K562 (cell line): Measurements from ENCODE around the gene KXD1. TPM values are rescaled to one million over a fixed set of nuclear protein-coding genes. Genes with fewer than 3 reads are reported as not detected.

Experiments used
- AFF4 ChIP-seq: sonication (generic); formaldehyde crosslinking; IDR thresholded peaks from 2 replicates; pipeline ENCODE4 v1.8.0; 2023; ENCODE audit warnings: mild to moderate bottlenecking, missing genetic modification reagents
- E2F1 ChIP-seq: sonication (generic); formaldehyde crosslinking; IDR thresholded peaks from 2 replicates; pipeline ENCODE4 v1.8.1; 2023; ENCODE audit warnings: mild to moderate bottlenecking, missing genetic modification reagents, moderate library complexity
- GATA2 ChIP-seq: sonication (generic); formaldehyde crosslinking; IDR thresholded peaks from 2 replicates; pipeline ENCODE4 v1.4.0; 2020; ENCODE audit warnings: mild to moderate bottlenecking, missing genetic modification reagents
- JUN ChIP-seq, 2 experiments: sonication (generic) in 1 of 2; formaldehyde crosslinking in 1 of 2; IDR thresholded peaks; 2 replicates each; pipeline versions ENCODE4 v1.6.1 to v1.8.0; 2012 to 2022; ENCODE audit warnings: borderline replicate concordance in 2 of 2, mild to moderate bottlenecking in 2 of 2, improper control_type of control experiment in 1 of 2, low read depth in 1 of 2, low read length in 1 of 2, missing genetic modification reagents in 1 of 2
- NKRF ChIP-seq: fragments of 450-650 bp; IDR thresholded peaks from 2 replicates; pipeline ENCODE4 v1.6.1; 2016; ENCODE audit warnings: borderline replicate concordance
- RERE ChIP-seq: sonication (generic); formaldehyde crosslinking; IDR thresholded peaks from 2 replicates; pipeline ENCODE4 v1.8.0; 2023; ENCODE audit warnings: missing genetic modification reagents, mild to moderate bottlenecking, borderline replicate concordance
- SMAD1 ChIP-seq: fragments of 150-350 bp; IDR thresholded peaks from 2 replicates; pipeline ENCODE4 v1.6.1; 2014; ENCODE audit warnings: low read length, low read depth; ENCODE audit not compliant: partially characterized antibody
- SMARCA5 ChIP-seq: fragments of 450-650 bp; IDR thresholded peaks from 2 replicates; pipeline ENCODE4 v1.6.1; 2016
- UBTF ChIP-seq, 2 experiments: IDR thresholded peaks; 2 replicates each; pipeline ENCODE4 v1.6.1; 2012; ENCODE audit warnings: improper control_type of control experiment in 2 of 2, low read depth in 2 of 2, low read length in 2 of 2, borderline replicate concordance in 1 of 2
- polyA plus RNA-seq, 8 experiments: library from polyadenylated mRNA; depleted of rRNA in 4 of 8; stranded (reverse) in 5 of 8; unstranded in 3 of 8; fragments of >200 nt; fragmentation: Nextera tagmentation in 2 of 8; fragmentation: Illumina TruSeq in 1 of 8; extraction: Ambion mirVana in 2 of 8; extraction: Trizol in 1 of 8; gene quantifications; 2 replicates each; pipeline versions ENCODE4 v1.2.1 to v1.2.3, GENCODE V29; 2011 to 2014; ENCODE audit warnings: inconsistent platforms in 1 of 8, missing spikeins in 1 of 8
- total RNA-seq, 7 experiments: library from RNA; depleted of rRNA in 6 of 7; stranded (reverse); fragments of >200 nt in 6 of 7; fragmentation: Illumina TruSeq in 2 of 7; extraction: Trizol in 2 of 7; gene quantifications; 2 replicates each; pipeline versions ENCODE4 v1.2.1 to v1.2.3, GENCODE V29; 2011 to 2021; ENCODE audit warnings: low replicate concordance in 1 of 7

The KXD1 gene
- total and polyA plus RNA-seq, 9 of the 15 experiments (the other 6 are each of a cell fraction or from before 2014, with no cell fraction given): 21.9 to 210 (median 118) TPM

- TF ChIP-seq RERE (CRISPR knock-in tag): no peak
- TF ChIP-seq SMARCA5: peak; percentile 40; the same call in 1 of the 2 replicates
- TF ChIP-seq UBTF (IDR thresholded peaks at IDR 0.05; ENCODE audit: borderline replicate concordance in 1 of 2, low read depth in 2 of 2, low read length in 2 of 2): 0 out of 4 replicates have a peak, but pooled peaks of 1 of the 2 experiments have one; percentile 46
- peak; percentile 33; the same call in 1 of the 2 replicates for TF ChIP-seq JUN (IDR thresholded peaks at IDR 0.05; ENCODE audit: borderline replicate concordance, low read depth, low read length)
- TF ChIP-seq JUN (CRISPR knock-in tag; IDR thresholded peaks at IDR 0.05; ENCODE audit: borderline replicate concordance): no peak
- peak; percentile 30 for TF ChIP-seq SMAD1
- no peak for TF ChIP-seq AFF4 (CRISPR knock-in tag)
- 0 out of 2 replicates have a peak, but pooled peaks have one; percentile 10 for TF ChIP-seq NKRF
- TF ChIP-seq GATA2: peak; percentile 98
- peak; percentile 33; the same call in 1 of the 2 replicates for TF ChIP-seq E2F1
Measured at GRCh38 chr19:18543814-18544475, 13.7 kb upstream of the KXD1 start (continued).
